ENCODE measurements around the gene SEC31B. TPM values are rescaled to one million over a fixed set of nuclear protein-coding genes. Genes with fewer than 3 reads are reported as not detected.

The SEC31B gene
- total RNA-seq, 2 experiments from 2014 or later = 17.5 to 21.4 TPM

DNA sequence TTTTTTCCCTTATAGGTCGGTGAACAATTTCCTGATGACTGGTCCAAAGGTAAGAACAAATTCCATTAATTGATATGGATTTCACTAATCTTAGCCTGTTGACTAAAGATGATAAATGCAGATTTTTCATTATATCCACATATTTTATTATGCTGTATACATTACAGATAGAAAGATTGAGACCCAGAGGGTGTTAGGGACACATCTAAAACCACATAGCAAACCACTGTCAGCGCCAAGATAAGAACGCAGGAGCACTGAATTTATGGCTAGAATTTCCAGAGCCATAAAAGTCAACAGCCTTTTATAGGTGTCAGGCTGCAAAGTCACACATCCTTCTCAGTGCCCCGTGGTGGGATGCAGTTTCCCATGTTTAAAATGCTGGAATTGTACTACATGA lies 40.6 kb downstream of the SEC31B start:
- CTCF ChIA-PET = no interaction called here
- POLR2A ChIA-PET = no interaction called here

- CTCF ChIA-PET = no interaction called here
These were observed 41.7 kb downstream of the SEC31B start for GRCh38 chr10:100477970-100478369.

DNA sequence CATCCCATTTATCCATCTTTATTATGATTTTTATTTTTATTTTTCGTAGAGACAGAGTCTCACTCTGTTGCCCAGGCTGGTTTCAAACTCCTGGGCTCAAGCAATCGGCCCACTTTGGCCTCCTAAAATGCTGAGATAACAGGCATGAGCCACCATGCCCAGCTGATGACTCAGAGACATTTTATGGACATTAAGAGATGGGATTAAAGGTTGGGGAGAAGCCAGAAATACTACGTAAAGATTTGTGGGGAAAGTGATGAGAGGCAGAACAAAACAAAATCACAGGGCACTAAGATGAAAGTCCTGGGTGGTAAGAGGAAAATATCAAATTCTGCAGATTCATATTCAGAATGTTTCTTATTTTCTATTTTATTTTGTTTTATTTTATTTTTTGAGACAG lies 49.3 kb downstream of the SEC31B start:
- POLR2A ChIA-PET = no interaction called here
- CTCF ChIA-PET = no interaction called here

More at GRCh38 chr10:100477970-100478369, 41.7 kb downstream of the SEC31B start:
- POLR2A ChIA-PET = no interaction called here

- ChIA-PET CTCF (interaction anchor here (0.9 kb wide), 1 partner anchor 36 kb away, joined by 3 read pairs; no protein-coding TSS in a partner anchor), POLR2A (no interaction called here)
These were observed 49.9 kb downstream of the SEC31B start for GRCh38 chr10:100469756-100470155.

DNA sequence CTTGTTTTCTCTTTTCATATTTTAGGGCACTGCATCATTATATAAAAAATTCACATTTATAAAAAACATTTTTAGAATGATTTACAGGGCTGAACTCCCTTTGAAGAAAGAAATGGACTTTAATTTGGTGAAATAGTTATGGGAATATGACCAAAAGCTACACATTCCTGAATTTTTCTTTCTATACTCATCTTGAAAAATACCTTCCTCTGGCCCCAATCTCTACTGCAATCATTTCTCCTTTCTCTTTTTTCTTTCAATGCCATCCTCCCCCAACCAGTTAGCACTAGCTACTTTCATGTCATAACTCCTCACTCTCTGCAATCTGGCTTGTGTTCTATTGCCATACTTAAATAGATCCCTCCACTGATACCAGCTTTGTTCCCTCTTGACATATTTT lies 50.7 kb downstream of the SEC31B start:
- POLR2A ChIA-PET = no interaction called here
- CTCF ChIA-PET = interaction anchor here (0.9 kb wide), 1 partner anchor 35 kb away, joined by 3 read pairs; no protein-coding TSS in a partner anchor

GRCh38 chr10:100468322-100468721 lies 51.3 kb downstream of the SEC31B start:
- ChIA-PET POLR2A (no interaction called here), CTCF (interaction anchor here (0.9 to 1.0 kb wide), 2 partner anchors 15 to 34 kb away, joined by 3 read pairs; no protein-coding TSS in a partner anchor)

DNA sequence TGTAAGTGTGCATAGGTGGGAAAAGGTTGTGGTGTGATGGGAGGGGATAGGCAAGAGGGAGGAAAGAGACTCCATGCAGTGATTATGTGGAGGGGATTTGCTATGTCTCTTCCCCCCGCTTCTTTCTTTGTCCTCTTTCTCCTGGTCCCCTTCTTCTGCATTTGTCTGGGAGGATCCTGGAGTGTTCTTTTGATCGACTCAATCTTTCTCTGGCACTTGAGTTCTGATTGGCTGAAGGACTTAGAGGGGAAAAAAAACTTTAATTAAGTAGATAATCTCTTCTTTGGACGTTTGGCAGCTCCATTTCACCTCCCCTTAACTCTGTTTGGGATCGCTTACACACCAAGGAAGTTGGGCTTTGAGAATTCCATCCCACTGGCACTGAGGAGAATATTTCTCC lies 57.0 kb downstream of the SEC31B start, which contains the start of gene WNT8B:
Gene WNT8B, plus strand, starts transcription at position 301 of the 400 bp plus-strand sequence. CDS start 160 bp downstream, outside the sequence.
- POLR2A ChIA-PET = no interaction called here
- CTCF ChIA-PET = interaction anchor here (1.5 kb wide), 1 partner anchor 20 kb away, joined by 3 read pairs; no protein-coding TSS in a partner anchor

DNA sequence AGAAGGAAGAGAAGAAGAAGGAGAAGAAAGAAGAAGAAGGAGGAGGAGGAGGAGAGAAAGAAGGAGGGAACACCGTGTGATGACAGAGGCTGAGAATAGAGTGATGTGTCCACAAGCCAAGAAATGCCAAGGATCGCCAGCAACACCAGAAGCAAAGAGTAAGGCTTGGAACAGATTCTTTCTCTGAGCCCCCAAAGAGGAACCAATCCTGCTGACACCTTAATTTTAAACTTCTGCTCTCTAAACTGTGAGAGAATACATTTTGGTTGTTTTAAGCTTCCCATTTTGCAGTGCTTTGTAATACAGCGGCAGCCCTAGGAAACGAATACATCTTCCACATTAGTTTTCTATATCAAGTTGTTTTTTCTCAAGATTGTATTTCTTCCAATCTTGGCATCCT lies 70.7 kb downstream of the SEC31B start:
- CTCF ChIA-PET = no interaction called here
- POLR2A ChIA-PET = no interaction called here

DNA sequence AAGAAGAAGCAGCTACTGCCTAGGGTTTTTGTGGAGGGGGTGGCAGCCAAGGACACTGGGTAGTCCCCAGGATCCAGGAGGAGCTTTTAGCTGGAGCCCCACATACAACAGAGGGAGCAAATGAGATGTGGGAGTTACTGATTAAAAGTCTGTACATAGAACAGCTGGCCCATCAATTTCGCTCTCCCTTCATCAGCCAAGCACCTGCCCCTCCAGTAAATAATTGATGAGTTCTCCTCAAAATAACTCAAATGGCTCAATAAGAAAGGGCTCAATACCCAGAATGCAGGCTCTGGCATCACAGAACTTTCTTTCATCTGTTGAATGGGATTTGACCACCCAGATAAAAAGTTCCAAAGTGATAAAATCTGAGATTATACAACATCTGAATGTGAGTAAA lies 72.0 kb downstream of the SEC31B start:
- ChIA-PET POLR2A (no interaction called here), CTCF (interaction anchor here (1.4 kb wide), 1 partner anchor 61 kb away, joined by 3 read pairs; no protein-coding TSS in a partner anchor)

DNA sequence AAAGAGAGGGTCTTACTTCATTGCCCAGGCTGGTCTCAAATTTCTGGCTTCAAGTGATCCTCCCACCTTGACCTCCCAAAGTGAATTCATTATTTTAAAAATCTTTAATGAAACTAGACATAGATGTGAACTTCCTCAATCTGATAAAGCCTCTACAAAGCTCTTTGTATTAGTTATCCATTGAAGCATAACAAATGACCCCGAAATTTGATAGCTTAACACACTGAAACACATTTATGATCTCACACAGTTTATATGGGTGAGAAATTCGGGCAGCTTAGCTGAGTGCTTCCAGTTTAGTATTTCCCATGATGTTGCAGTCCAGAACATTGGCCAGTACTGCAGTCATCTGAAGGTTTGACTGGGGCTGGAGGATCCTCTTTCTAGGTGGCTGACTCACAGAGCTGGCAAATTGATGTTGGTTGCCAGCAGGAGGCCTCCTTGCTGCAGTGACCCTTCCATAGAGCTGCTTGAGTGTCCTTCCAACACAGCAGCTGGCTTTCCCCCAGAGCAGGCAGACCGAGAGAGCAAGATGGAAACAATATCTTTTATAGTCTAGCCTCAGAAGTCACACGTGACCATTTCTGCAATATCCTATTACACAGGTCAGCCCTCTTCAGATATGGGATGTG lies 73.4 kb downstream of the SEC31B start:
- ChIA-PET POLR2A (no interaction called here), CTCF (interaction anchor here (0.8 to 1.5 kb wide), 3 partner anchors 30 to 72 kb away, joined by 3 read pairs; no protein-coding TSS in a partner anchor)

GRCh38 chr10:100442548-100442947 lies 77.1 kb downstream of the SEC31B start:
- ChIA-PET POLR2A (interaction anchor here (0.5 to 0.7 kb wide), 2 partner anchors 24 to 1345 kb away, joined by 3 to 6 read pairs; no protein-coding TSS in a partner anchor), CTCF (interaction anchor here (0.7 kb wide), 1 partner anchor 573 kb away, joined by 3 read pairs; no protein-coding TSS in a partner anchor)

DNA sequence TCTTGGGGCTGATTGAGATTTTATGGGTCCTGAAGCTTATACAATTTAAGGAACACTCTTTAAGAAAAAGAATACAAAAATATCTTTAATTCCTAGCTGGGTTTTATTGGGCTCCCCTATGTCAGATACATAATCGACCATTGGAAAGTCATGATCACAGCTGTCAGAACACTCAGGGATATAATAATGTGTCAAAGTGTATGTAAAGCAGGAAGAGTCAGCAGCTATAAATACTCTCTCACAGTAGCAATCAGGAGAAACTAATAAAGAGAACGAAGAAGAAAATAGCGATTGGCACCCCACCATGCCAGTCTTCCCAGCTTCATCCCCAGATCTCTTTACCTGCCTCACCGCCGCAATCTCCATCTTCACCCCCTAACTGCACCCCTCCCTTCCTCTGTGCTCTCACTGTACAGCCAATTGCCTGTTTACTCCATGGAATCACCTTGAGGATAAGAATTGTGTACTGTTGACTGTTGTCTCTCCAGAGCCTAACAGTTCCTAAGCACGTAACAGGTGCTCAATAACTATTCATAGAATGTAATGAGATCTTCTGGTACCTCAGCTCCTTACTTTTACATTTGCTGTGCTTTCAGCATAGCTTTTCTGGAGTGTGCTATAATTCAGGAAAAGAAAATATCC lies 80.9 kb downstream of the SEC31B start:
- CTCF ChIA-PET = interaction anchor here (0.9 to 1.4 kb wide), 5 partner anchors 44 to 99 kb away, joined by 3 to 6 read pairs (median 4); no protein-coding TSS in a partner anchor

More for the DNA sequence above, 80.9 kb downstream of the SEC31B start:
- POLR2A ChIA-PET = no interaction called here

Other genes with a start within 250 kb of the SEC31B start
- 10 to 100 TPM; 62.3 to 64.4 TPM for gene BLOC1S2, start 233.2 kb downstream of the SEC31B start, total RNA-seq
- gene PKD2L1, start 189.6 kb downstream of the SEC31B start, total RNA-seq = not detected
- gene SCD, start 172.6 kb downstream of the SEC31B start, total RNA-seq = 100 to 1,000 TPM; 151 to 153 TPM
- not detected for gene WNT8B, start 56.9 kb downstream of the SEC31B start, total RNA-seq
- gene NDUFB8, start 10.0 kb upstream of the SEC31B start, total RNA-seq = 100 to 1,000 TPM; 311 to 324 TPM
- 10 to 100 TPM; 41.7 to 45.4 TPM for gene HIF1AN, start 16.1 kb upstream of the SEC31B start, total RNA-seq
- gene PAX2, start 225.7 kb upstream of the SEC31B start, total RNA-seq = not detected

Measured in activated CD8-positive, alpha-beta memory T cell treated with anti-CD3 and anti-CD28 coated beads for 36 hours (primary cell).